ENCODE data around the gene TRAPPC12.

Gene TRAPPC12

DNA sequence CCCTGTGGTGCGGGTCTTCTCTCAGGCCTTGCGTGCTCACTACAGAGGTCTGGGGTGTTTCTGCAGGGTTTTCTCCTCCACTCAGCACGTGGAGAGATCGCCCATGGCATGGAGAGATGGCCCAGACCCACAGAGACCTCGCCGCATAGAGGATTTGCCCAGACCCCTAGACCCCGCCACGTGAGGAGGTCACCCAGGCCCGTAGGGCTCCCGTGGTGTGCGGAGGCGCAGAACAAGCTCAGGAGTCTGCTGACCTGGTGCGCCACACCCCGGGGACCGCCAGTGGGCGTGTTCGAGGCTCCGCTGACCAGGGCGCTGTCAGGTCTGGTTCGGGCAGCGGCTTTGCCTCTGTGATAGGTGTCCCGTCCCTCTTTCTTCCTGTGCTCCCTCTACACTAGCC, 75.3 kb downstream of the TRAPPC12 start:
- TF ChIP-seq, protein P1, sequence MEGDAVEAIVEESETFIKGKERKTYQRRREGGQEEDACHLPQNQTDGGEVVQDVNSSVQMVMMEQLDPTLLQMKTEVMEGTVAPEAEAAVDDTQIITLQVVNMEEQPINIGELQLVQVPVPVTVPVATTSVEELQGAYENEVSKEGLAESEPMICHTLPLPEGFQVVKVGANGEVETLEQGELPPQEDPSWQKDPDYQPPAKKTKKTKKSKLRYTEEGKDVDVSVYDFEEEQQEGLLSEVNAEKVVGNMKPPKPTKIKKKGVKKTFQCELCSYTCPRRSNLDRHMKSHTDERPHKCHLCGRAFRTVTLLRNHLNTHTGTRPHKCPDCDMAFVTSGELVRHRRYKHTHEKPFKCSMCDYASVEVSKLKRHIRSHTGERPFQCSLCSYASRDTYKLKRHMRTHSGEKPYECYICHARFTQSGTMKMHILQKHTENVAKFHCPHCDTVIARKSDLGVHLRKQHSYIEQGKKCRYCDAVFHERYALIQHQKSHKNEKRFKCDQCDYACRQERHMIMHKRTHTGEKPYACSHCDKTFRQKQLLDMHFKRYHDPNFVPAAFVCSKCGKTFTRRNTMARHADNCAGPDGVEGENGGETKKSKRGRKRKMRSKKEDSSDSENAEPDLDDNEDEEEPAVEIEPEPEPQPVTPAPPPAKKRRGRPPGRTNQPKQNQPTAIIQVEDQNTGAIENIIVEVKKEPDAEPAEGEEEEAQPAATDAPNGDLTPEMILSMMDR (IDR thresholded peaks at IDR 0.05; ENCODE audit: low read depth, low read length), result no peak
- no peak overlapping the region for H3K4me3 ChIP-seq (ENCODE audit: low read depth, low read length)

DNA sequence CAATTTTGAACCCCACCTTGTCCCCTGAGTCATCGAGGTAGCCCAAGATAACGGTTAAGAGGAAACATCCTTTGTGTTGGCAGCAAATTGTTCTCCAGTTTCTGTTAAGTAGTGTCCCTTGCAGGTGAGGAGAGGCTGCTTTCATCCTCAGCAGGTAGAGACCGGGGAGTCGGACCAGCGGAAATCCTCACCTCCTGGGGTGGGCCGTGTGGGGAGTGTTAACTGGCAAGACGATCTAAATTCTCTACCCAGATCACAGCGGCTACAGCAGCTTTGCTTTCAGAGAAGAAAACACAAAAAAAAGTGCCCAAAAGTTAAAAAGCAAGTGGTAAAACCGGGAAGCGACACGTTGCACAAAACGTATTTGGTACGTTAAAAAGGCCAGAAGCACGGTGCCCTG, 76.6 kb downstream of the TRAPPC12 start:
- TF ChIP-seq, protein P1 (IDR thresholded peaks at IDR 0.05; ENCODE audit: low read depth, low read length), result no peak
- H3K4me3 ChIP-seq (ENCODE audit: low read depth, low read length), result no peak overlapping the region

DNA sequence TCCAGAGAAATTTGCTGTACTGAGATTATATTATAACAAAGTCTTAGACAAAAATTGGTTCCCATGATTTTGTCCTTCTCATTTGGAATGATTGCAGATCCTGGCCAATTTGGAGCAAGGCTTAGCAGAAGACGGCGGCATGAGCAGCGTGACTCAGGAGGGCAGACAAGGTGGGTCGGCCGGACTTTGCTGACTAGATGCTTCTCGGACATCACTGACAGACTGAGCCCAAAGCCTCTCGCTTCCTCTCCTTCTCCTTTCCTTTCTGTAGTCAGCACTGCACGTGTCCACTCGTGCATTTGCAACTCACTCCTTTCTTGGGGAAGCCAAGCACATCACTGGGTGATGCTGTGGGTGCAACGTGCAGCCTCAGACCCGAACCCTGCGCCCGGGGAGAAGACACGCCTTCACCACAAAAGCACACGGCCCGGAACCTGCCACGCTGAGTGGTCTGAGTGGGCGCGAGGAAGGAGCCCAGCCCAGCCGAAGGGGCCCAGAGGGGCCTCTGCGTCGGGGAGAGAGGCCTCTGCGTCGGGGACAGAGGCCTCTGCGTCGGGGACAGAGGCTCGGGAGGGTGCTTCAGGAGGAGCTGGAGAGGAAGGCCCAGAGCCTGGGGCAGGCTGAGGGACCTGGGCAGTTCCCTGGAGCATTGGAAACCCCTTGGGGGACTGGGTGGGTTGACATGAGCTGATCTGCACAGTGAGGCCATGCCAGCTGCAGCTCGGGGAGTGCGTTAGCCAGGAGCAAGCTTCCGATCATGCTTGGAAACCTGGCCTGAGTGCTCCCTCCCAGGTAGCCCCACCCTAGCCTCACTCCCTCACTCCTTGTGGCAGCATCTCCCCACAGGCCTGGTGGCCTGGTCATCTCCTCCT, 78.3 kb downstream of the TRAPPC12 start:
- H3K4me3 ChIP-seq (ENCODE audit: low read depth, low read length), result no peak overlapping the region
- TF ChIP-seq, protein P1 (IDR thresholded peaks at IDR 0.05; ENCODE audit: low read depth, low read length), result no peak

- TF ChIP-seq, protein P1 (IDR thresholded peaks at IDR 0.05; ENCODE audit: low read depth, low read length), result no peak
- no peak overlapping the region for H3K4me3 ChIP-seq (ENCODE audit: low read depth, low read length)
Observed at GRCh38 chr2:3458396-3459184, 79.1 kb downstream of the TRAPPC12 start.

DNA sequence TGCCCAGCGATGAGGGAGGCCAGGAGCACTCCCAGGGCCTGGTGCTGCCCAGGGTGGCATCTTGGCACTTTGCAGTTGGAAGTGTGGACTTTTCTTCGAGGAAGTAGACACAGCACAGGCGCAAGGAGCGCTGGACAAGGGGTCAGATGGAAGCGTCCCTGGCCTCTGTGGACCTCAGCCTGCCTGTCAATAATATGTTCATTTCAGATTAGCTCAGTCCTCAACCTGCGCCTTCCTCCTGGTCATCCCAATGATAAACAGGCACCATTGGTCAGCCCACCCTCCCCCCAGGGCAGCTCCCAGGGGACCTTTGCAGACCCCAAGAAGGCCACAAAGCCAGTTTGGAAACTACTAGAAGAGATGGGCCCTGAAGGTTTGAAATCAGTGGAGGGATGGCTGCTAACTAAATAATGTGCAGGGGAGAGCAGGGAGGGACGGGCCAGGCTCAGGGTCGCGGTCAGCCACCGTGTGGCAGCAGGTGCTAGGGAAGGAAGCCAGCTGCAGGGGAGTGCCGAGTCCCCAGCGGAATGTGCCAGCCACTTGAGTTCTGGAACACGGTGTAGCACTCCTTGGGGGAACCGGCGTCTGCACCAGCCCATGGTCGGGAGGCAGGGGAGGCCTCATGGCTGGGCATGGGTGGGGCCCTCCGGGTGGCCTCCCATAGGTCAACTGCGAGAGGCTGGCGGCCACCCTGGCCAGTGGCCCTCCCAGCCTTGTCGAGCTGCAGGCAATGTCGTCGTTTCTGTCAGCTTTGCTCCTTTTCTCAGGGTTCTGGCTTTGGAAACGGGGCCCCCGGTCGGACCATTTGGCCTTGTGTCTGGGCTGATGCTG, 79.9 kb downstream of the TRAPPC12 start:
- no peak overlapping the region for H3K4me3 ChIP-seq (ENCODE audit: low read depth, low read length)
- TF ChIP-seq, protein P1 (IDR thresholded peaks at IDR 0.05; ENCODE audit: low read depth, low read length), result no peak

- no peak overlapping the region for H3K4me3 ChIP-seq (ENCODE audit: low read depth, low read length)
- TF ChIP-seq, protein P1 (IDR thresholded peaks at IDR 0.05; ENCODE audit: low read depth, low read length), result no peak
Observed at GRCh38 chr2:3460156-3460555, 80.7 kb downstream of the TRAPPC12 start.
